Esophagus muscularis mucosa (tissue), 4 donors: ENCODE data around the gene HNF1A.

ENCODE experiments used
- CTCF ChIP-seq, 3 experiments: fragments of 200-600 bp in 2 of 3; fragments of 450-650 bp in 1 of 3; sonication (generic) in 2 of 3; IDR thresholded peaks; one replicate each; pipeline ENCODE4 v1.5.1; 2017 to 2019; ENCODE audit warnings: antibody characterized with exemption in 3 of 3, mild to moderate bottlenecking in 2 of 3, moderate library complexity in 1 of 3
- EP300 ChIP-seq: sonication (generic); formaldehyde crosslinking; IDR thresholded peaks from one replicate; pipeline ENCODE4 v1.6.1; 2017; ENCODE audit warnings: antibody characterized with exemption
- POLR2A ChIP-seq: fragments of 450-650 bp; IDR thresholded peaks from one replicate; pipeline ENCODE4 v1.6.1; 2017; ENCODE audit warnings: antibody characterized with exemption, moderate library complexity, mild to moderate bottlenecking, low read depth

GRCh38 chr12:120992989-120993388, 14.6 kb downstream of the HNF1A start:
- TF ChIP-seq CTCF (IDR thresholded peaks at IDR 0.05) = no peak
- TF ChIP-seq POLR2A = no peak
- no peak for TF ChIP-seq EP300
